ENCODE data around the gene FRG2B. TPM values are rescaled to one million over a fixed set of nuclear protein-coding genes. Genes with fewer than 3 reads are reported as not detected.
"Not testable (repeated sequence)": the region's sequence is repeated elsewhere in the genome, so short reads cannot be mapped to it uniquely, and the experiment has no call there.

Gene FRG2B
- not detected in 2 replicates for total RNA-seq (2014; rRNA removed; shearing (Covaris generic))
- polyA plus RNA-seq (2016; fragmentation: Nextera tagmentation; extraction: Ambion mirVana), result not detected in 2 replicates

DNA sequence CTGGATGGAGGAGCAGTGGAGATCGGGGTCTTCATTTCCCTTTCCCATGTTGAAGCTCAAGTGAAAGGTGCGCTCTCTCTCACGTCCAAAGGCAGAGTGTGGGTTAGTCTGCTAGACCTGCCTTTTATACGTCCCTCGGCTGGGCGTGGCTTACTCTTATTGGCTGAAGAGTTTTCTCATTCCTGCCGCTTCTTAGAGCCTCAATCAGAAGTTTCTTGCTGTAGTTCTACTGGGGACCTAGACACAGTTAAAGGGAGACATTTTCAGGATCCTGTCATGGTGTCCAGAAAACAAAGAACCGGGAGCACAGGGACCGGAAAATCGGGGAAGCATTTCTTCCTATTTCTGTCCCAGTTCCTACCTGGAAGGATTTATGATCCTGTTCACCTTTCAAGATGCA is at the start of gene FRG2B:
Gene FRG2B (minus strand): TSS at position 101 of the 400 bp plus-strand sequence. CDS start 53 bp downstream, at position 48.
- H3K27ac ChIP-seq; H3K9me3 ChIP-seq (ENCODE audit: low read depth); H3K9ac ChIP-seq; DNase-seq; H3K79me2 ChIP-seq (ENCODE audit: insufficient read depth); H3K36me3 ChIP-seq (ENCODE audit: low read depth); H3K4me2 ChIP-seq (ENCODE audit: unreplicated experiment); H3K4me1 ChIP-seq (ENCODE audit: insufficient read depth); H4K20me1 ChIP-seq (ENCODE audit: insufficient read depth); H3K4me3 ChIP-seq; in situ Hi-C loops (cut with MboI); H3K9me2 ChIP-seq (ENCODE audit: insufficient read depth); H3K27me3 ChIP-seq (replicated peaks; ENCODE audit: insufficient read depth); H2AFZ ChIP-seq; H3F3A ChIP-seq (ENCODE audit: insufficient read depth): not testable (repeated sequence)
- WGBS, 2 experiments (ENCODE audit: low coverage in 1 of 2, low lambda C conversion rate in 2 of 2, missing lambda C conversion rate in 2 of 2), result 40 to 49% methylated on average over 3 to 5 of the region's 10 CpGs

GRCh38 chr10:133667446-133667845 is 40.9 kb upstream of the FRG2B start:
- H3F3A ChIP-seq (ENCODE audit: insufficient read depth); H4K20me1 ChIP-seq (ENCODE audit: insufficient read depth); H3K79me2 ChIP-seq (ENCODE audit: insufficient read depth); H3K9me2 ChIP-seq (ENCODE audit: insufficient read depth); H3K36me3 ChIP-seq (ENCODE audit: low read depth); H3K9ac ChIP-seq; H3K4me3 ChIP-seq; in situ Hi-C loops (cut with MboI); H3K4me2 ChIP-seq (ENCODE audit: unreplicated experiment); DNase-seq; H3K27me3 ChIP-seq (replicated peaks; ENCODE audit: insufficient read depth); H3K9me3 ChIP-seq (ENCODE audit: low read depth); H3K27ac ChIP-seq; H2AFZ ChIP-seq; H3K4me1 ChIP-seq (ENCODE audit: insufficient read depth): not testable (repeated sequence)
- no CpG with 5 or more reads among the region's 40 CpGs for WGBS, 2 experiments (ENCODE audit: low coverage in 1 of 2, low lambda C conversion rate in 2 of 2, missing lambda C conversion rate in 2 of 2)

- H3K27me3 ChIP-seq (replicated peaks; ENCODE audit: insufficient read depth), result not testable (repeated sequence)
Measured at GRCh38 chr10:133663544-133664160, 37.1 kb upstream of the FRG2B start.

DNA sequence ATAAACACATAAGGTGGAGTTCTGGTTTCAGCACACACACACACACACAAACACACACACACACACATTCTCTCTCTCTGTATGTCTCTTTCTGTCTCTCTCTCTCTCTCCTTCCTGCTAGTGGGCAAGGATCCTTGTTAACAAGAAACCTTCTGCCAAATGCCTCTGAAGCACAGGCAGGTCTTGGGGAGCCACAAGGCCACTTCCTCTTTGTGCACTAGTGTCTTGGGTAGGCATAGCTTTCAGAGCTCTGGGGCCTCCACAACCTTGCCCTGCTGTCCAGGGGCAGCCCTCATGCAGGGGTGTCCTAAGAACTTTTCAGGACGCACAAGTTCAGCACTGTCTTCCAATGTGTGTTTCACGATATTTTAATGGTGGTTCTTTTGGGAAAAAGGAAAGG is 34.5 kb upstream of the FRG2B start:
- H3K9me3 ChIP-seq (ENCODE audit: low read depth); H3K4me2 ChIP-seq (ENCODE audit: unreplicated experiment); H3F3A ChIP-seq (ENCODE audit: insufficient read depth); H3K4me1 ChIP-seq (ENCODE audit: insufficient read depth); H4K20me1 ChIP-seq (ENCODE audit: insufficient read depth); H3K27me3 ChIP-seq (replicated peaks; ENCODE audit: insufficient read depth); in situ Hi-C loops (cut with MboI); H3K79me2 ChIP-seq (ENCODE audit: insufficient read depth); H3K9ac ChIP-seq; H2AFZ ChIP-seq; H3K4me3 ChIP-seq; H3K36me3 ChIP-seq (ENCODE audit: low read depth); H3K27ac ChIP-seq; DNase-seq; H3K9me2 ChIP-seq (ENCODE audit: insufficient read depth): not testable (repeated sequence)
- 0 to 50% methylated on average over 1 to 2 of the region's 2 CpGs for WGBS, 2 experiments (ENCODE audit: low coverage in 1 of 2, low lambda C conversion rate in 2 of 2, missing lambda C conversion rate in 2 of 2)

More at GRCh38 chr10:133663544-133664160, 37.1 kb upstream of the FRG2B start:
- H3K9me2 ChIP-seq (ENCODE audit: insufficient read depth); H3K9ac ChIP-seq; H3K4me2 ChIP-seq (ENCODE audit: unreplicated experiment); H4K20me1 ChIP-seq (ENCODE audit: insufficient read depth); H3K27ac ChIP-seq; H3K79me2 ChIP-seq (ENCODE audit: insufficient read depth); H3K4me1 ChIP-seq (ENCODE audit: insufficient read depth); in situ Hi-C loops (cut with MboI); H2AFZ ChIP-seq; DNase-seq; H3F3A ChIP-seq (ENCODE audit: insufficient read depth); H3K36me3 ChIP-seq (ENCODE audit: low read depth); H3K4me3 ChIP-seq; H3K9me3 ChIP-seq (ENCODE audit: low read depth): not testable (repeated sequence)
- 21 to 22% methylated on average over 4 of the region's 4 CpGs for WGBS, 2 experiments (ENCODE audit: low coverage in 1 of 2, low lambda C conversion rate in 2 of 2, missing lambda C conversion rate in 2 of 2)

DNA sequence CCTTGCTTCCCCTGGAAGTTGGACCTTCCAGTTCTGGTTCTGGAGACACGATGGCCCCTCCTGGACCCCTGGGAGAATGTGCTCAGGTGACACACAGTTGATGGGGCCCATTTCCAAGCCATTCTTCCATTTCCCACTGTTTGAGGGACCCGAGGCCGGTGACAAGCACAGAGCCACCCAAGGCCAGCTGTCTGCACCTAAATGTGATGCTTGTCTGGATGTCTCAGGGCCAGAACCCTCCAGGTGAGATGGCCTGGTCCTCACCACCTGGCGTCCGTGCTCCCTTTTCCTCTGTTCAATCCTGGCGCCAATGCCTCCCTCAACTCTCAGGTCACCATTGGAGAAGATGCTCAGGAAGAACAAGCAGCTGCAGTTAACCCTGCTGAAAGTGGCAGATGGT is 33.9 kb upstream of the FRG2B start:
- H3K27ac ChIP-seq; H3K79me2 ChIP-seq (ENCODE audit: insufficient read depth); H4K20me1 ChIP-seq (ENCODE audit: insufficient read depth); H3K27me3 ChIP-seq (replicated peaks; ENCODE audit: insufficient read depth); DNase-seq; H3K4me1 ChIP-seq (ENCODE audit: insufficient read depth); H3K9me2 ChIP-seq (ENCODE audit: insufficient read depth); in situ Hi-C loops (cut with MboI); H3K9ac ChIP-seq; H3K4me2 ChIP-seq (ENCODE audit: unreplicated experiment); H3K36me3 ChIP-seq (ENCODE audit: low read depth); H2AFZ ChIP-seq; H3K4me3 ChIP-seq; H3K9me3 ChIP-seq (ENCODE audit: low read depth); H3F3A ChIP-seq (ENCODE audit: insufficient read depth): not testable (repeated sequence)
- WGBS, 2 experiments (ENCODE audit: low coverage in 1 of 2, low lambda C conversion rate in 2 of 2, missing lambda C conversion rate in 2 of 2), result 20 to 26% methylated on average over 6 of the region's 6 CpGs

GRCh38 chr10:133657276-133657675 is 30.7 kb upstream of the FRG2B start:
- H3K27me3 ChIP-seq (replicated peaks; ENCODE audit: insufficient read depth); H4K20me1 ChIP-seq (ENCODE audit: insufficient read depth); H3K4me2 ChIP-seq (ENCODE audit: unreplicated experiment); in situ Hi-C loops (cut with MboI); H3K79me2 ChIP-seq (ENCODE audit: insufficient read depth); H3K4me3 ChIP-seq; H3K4me1 ChIP-seq (ENCODE audit: insufficient read depth); H3F3A ChIP-seq (ENCODE audit: insufficient read depth); H2AFZ ChIP-seq; H3K9me2 ChIP-seq (ENCODE audit: insufficient read depth); H3K9me3 ChIP-seq (ENCODE audit: low read depth); H3K27ac ChIP-seq; H3K9ac ChIP-seq; H3K36me3 ChIP-seq (ENCODE audit: low read depth); DNase-seq: not testable (repeated sequence)
- WGBS, 2 experiments (ENCODE audit: low coverage in 1 of 2, low lambda C conversion rate in 2 of 2, missing lambda C conversion rate in 2 of 2), result 34 to 42% methylated on average over 3 to 4 of the region's 4 CpGs

- H3K27ac ChIP-seq; H3K36me3 ChIP-seq (ENCODE audit: low read depth); DNase-seq; H3K9ac ChIP-seq; H3F3A ChIP-seq (ENCODE audit: insufficient read depth); H3K79me2 ChIP-seq (ENCODE audit: insufficient read depth); H3K9me3 ChIP-seq (ENCODE audit: low read depth); in situ Hi-C loops (cut with MboI); H3K4me1 ChIP-seq (ENCODE audit: insufficient read depth); H4K20me1 ChIP-seq (ENCODE audit: insufficient read depth); H3K4me3 ChIP-seq; H3K27me3 ChIP-seq (replicated peaks; ENCODE audit: insufficient read depth); H3K9me2 ChIP-seq (ENCODE audit: insufficient read depth); H2AFZ ChIP-seq; H3K4me2 ChIP-seq (ENCODE audit: unreplicated experiment): not testable (repeated sequence)
- 12 to 17% methylated on average over 6 to 7 of the region's 22 CpGs for WGBS, 2 experiments (ENCODE audit: low coverage in 1 of 2, low lambda C conversion rate in 2 of 2, missing lambda C conversion rate in 2 of 2)
Measured at GRCh38 chr10:133648872-133649455, 22.4 kb upstream of the FRG2B start.
